Brain pericyte (primary cell): ENCODE data around the gene FKBP10.

Experiments
- DNase-seq: peaks from one replicate; pipeline ENCODE4 v3.0.0-alpha.2; 2012; ENCODE audit warnings: low read depth, low spot score

Gene FKBP10

DNA sequence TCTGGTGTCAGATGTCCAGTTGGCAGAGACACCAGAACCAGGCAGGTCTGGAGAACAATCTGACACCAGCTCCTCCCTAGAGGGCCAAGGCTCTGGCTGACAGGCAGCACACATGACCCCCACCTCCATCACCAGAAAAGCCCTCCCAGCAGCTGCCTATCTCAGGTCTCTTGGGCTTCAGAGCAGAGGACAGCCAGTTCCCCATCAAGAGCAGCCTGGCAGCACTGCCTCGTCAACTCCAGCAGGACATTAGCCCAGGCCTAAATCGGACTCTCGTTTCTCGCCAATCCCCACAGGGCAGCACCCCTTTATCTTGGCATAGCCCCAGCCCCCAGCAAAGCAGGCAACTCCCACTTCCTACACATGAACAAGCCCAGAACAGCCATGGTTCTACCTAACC is 30.7 kb upstream of the FKBP10 start:
- DNase-seq: no peak

DNA sequence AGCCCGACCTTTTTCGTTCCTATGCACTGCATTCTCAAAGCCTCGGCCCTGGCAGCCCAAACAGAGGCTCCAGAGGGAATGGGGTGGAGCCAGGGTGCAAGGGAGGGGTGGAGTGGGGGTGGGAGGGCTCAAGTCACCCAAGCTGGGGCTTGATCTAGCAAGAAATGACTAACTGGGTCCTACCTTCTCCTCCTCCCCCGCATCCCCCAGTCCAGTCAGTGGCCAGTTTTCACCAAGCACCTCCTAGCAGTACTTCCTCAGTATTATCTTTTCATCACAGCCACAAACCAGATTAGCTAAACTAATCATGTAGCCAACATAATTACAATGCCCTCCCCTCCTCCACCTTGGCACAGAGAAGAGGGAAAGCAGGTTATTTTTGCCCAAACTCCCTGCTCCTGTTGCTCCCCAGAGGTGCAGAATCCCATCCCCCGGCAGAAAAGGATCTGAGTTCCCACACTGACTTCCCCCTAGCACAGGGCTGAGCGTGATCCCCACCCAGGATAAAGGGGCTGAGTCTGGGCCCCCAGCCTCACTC is 28.5 kb upstream of the FKBP10 start:
- DNase-seq: no peak

DNA sequence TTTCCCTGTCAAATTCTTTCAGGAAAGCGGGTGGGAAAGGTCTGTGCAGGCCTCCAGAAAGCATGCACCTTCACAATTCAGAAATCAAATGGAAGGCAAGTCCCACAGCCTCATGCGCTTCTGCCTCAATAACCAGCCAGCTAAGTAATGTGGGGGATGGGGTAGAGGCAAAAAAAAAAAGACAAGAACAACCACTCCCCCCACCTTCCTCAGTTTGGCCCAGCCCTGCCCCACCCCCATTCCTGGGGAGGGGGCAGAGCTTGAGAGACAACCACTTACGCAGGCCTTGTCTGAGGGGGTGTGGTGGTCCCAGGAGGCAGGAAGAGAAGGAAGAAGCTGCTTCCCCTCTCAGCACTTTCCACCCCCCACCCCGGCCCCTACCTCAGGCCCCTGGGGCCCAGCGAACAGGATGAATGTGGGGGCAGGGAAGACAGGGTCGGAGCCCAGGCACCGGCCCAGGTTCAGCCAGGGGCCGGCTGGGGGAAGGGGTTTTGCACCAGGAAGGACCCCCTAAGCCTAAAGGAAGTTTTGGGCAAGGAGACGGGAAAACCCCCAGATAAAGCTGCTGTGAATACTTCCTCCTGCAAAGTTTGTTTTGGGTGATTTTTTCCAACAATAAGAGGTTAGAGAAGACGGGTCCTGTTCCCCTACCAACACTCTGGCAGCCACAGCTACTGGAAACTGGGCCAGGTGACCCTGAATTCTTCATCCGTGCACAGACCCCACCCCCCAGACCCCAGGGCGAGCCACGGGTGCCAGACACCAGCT is 27.5 kb upstream of the FKBP10 start:
- DNase-seq: no peak

DNA sequence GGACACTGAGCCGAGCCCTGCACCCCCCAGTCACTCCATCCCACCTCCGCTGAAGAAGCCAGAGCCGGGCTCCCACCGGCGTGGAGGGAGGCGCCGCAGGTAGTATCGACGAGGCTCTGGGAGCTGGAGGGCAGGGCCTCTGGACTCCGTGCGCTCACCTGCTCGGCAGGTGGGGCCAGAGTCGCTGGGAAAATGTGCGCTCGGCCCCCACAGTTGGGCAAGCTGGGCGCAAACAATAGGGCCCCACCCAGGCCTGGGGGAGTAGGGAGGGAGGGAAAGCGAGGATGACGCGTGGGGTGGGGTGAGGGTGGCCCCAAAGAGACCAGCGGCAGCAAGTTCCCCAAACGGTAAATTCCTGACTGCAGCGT is 27.0 kb upstream of the FKBP10 start:
- DNase-seq: no peak

DNA sequence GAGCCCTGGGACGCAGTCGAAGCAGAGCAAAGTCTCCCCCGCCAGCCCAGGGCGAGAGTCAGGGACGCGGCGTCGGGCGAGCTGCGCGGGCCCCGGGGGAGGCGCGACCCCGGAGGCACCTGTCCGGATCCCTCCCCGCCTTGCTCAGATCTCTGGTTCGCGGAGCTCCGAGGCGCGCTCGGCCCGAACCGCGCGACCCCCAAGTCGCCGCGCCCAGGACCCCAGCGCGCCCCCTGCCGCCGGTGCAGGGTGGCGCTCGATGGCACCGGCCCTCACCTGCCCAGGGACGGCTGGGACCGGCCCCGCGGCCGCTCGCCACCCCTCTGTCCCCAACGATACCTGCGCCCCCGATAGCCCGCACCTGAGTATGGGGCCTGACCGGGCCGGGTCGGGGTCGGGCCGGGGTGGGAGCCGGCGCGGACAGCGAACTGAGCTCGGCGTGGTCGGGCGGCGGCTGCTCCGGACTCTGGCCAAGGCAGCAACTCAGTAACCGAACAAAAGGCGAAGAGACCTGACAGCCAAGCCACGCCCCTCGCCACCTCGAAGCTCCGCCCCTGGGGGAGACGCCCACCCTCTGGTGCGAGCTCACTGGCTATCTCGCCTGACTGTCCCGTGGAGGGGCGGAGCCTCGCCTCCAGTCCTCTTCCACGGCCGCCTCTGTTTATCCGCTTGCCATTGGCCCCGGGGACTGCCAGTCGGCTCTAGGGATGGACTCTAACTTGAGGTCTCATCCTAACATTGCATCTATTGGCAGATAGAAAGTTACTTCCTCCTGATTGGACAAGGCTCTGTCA is 26.4 kb upstream of the FKBP10 start, which contains the start of gene JUP:
Gene JUP (minus strand): TSS at position 485 of the 794 bp plus-strand sequence. CDS start 14,857 bp downstream, outside the sequence.
- peak; percentile 97 for DNase-seq

DNA sequence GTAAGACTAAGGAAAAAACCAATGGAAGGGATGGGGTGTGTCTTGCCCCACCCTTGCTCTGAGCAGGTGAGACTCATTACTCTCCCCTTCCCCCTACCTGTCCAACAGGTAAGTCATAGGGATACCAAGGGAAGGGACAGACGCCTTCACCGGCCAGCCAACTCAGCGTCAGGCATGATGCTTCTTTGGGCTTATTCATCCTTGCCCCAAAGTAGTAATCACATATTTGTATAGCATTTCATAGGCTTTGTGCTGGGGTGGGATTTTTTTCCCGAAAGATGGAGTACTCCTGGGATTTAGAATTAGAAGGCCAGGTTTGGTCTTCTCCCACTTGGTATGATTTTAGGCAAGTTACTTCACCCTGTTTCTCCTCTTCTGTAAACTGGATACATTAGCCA is 25.8 kb upstream of the FKBP10 start:
- DNase-seq: no peak

DNA sequence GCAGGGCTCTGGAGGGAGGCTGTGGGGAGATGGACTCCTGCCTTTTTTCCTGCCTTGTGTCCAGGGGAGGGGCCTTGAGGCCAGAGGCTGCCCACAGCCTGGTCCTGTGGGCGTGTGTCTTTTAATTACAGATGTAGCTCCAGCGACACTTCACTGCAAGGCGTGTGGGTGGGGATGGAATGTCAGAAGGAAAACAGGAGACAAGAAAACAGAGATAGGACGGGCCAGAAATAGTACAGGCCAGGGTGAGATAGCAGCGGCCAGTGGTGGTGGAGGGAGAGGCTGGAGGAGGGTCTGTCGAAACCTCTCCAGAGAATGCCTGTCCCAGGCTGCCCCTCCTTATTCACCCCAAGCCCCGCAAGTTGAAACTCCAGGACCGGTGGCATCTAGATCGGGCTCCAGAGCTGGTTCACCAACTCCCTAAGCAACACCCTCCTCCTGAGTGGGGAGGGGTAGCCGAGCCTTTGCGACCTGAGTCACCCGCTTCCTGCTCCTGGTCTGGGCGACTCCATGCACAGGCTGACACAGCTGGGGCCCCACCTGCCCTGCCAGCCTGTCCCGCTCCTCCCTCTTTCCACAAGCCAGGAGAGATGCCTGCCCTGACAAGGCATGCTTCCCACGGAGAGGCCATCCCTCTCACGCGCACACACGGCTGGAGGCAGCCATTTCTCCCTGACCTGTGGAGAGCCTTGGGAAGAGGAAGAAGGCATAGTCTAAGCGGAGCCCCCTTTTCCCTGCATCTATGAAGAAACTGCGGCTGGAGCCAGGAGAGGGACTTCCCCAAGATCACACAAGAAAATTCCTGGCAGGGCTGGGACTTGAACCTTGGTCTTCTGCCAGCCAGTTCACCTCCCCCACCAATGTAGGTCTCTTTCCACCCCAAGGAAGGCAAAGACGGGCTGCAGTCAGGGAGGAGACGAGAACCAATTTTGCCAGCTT is 19.7 kb upstream of the FKBP10 start:
- peak; percentile 41 for DNase-seq

DNA sequence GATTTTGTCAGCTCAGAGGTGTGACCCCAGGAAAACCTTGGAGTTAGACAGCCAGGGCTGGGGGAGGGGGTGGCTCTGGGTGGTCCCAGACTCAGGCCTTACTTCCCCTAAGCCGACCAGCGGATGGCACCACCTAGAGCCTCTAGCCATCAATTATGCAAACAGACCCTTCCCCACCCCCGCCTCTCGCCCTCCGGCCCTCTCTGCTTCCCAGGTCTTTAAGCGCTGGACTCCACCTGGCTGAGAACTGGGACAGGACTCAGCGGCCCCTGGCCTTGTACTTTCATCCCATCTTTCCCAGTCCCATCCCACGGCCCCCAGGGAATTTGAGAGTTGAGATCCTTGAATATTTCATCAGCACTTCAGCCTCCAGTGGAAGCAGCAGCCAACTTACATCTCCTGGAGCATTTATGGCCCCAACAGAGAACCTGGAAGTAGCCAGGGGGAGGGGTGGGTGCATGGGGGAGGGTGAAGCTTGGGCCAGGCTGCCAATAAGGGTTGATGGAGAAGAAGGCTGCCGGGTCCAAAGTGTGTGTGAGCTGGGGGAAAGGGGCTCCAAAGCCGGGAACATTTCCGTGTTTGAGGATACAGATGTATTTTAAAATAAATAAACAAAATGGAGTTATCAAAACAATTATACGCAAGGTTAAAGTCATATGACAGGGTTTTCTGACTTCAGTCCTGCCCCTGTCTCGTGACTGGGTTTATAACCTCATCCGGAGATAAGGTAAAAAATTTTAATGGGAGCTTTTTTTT is 18.8 kb upstream of the FKBP10 start:
- DNase-seq: peak; percentile 47

DNA sequence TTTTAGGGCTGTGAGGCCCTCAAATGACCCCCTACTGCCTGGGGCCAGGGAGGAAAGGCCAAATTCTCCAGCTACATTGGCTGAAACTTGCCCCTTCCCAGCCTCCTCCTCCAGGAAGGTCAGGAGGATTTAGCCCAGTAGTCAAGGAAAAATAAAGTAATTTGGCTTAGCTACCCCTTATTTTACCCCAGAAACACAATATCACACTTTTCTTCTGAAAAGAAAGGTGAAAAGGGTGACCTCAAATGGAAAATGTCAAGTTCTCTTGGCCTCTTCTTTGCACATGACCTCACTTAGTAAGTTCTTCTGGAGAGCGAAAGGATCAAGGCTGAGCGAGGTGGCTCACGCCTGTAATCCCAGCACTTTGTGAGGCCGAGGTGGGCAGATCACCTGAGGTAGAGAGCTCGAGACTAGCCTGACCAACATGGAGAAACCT is 18.2 kb upstream of the FKBP10 start:
- no peak for DNase-seq

DNA sequence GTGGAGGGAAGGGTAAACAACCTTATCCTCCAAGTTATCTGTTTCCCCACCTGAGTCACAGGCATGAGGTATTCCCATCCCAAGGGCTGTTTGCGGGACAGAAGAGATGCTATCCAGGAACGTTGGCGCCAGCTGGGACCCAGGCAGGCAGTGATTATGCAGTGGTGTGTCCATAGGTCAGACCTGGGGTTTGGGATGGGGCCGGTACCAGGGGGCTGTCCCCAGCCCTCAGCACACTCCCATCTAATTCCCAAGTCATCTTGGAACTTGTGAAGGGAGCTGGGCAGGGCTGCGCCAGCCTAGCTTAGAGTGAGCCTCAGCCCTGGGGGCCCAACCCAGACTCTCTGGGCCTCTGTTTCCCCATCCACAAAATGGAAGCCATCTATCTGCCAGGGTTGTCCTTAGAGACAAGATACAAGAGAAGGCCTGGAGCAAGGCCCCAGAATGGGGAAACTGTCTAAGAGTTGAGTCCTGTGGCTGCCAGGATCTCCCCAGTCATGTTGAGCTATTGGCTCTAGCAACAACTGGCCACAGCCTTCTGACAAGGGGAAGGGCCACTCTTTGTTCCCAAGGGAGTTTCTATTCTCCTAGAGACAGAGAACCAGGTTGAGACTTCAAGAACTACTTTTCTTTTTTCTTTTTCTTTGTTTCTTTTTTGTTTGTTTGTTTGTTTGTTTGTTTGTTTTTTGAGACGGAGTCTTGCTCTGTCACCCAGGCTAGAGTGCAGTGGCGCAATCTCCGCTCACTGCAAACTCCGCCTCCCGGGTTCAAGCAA is 16.5 kb upstream of the FKBP10 start:
- DNase-seq: no peak

DNA sequence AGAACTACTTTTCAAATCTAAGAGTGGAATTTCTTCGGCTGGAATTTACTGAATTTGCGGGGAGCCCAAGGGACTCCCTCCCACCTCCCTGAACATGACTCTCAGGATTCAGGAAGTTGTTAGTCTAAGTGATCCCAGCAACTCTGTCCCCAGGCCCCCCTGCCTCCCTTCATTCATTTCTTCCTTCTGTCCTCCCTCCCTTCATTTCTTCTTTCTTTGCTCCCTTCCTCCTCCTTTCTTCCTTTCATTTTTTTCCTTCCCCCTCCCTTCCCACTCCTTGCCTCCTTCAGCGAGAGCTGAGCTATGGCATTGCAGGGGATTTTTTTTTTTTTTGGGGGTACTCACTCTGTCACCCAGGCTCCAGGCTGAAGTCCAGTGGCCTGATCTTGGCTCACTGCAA is 15.4 kb upstream of the FKBP10 start:
- DNase-seq: no peak

DNA sequence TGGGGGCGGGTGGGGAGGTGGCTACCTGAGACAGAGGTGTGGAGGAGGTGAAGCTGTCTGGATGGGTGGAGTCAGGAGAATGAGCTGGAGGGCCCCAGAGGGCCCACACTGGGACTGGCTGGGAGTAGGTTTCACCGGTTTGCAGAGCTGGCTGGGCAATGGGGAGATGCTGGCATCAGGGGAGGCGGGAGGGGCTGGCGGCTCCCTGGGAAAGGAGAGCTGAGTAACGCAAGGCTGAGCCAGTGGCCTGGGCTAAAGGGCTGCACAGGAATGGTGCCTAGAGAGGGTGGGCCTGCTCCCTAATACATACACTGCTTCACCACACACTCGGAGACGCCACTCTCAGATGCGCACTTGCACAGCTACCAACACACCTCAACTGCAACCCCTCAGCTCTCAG is 13.4 kb upstream of the FKBP10 start:
- no peak for DNase-seq

DNA sequence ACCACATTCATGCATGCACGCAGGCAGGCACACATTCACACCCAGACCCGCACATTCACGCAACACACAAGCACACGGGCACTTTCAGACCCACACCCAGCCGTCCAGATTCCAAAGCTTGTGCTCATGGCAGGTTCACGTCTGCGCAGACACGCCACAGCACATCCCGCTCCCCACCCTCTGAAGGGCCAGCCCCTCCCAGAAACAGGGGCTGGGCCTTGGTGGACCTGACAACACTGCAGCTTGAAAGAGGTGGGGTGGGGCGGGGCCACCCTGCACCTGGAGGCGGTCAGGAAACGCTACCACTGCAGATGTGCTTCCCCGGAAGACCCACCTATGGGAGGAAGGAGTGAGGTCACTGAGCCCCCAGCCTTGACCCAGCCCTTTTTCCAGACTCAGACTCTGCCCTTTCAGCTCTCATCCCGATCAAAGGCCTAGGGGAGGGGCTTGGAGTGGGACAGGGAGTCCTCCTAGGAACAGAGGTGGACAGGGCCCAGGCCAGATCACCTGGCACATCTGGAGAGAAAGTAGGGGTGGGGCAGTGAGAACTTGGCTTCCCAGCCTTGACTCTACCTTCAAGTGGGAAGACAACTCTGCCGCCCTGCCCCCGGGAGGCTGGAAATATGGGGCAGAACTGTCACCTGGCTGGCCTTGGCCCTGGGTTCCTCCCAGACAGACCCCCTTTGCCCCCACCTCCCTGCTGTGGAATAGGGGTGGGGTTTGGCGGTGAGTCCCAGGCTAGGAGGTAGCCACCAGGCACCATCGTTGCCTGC is 12.0 kb upstream of the FKBP10 start:
- no peak for DNase-seq

DNA sequence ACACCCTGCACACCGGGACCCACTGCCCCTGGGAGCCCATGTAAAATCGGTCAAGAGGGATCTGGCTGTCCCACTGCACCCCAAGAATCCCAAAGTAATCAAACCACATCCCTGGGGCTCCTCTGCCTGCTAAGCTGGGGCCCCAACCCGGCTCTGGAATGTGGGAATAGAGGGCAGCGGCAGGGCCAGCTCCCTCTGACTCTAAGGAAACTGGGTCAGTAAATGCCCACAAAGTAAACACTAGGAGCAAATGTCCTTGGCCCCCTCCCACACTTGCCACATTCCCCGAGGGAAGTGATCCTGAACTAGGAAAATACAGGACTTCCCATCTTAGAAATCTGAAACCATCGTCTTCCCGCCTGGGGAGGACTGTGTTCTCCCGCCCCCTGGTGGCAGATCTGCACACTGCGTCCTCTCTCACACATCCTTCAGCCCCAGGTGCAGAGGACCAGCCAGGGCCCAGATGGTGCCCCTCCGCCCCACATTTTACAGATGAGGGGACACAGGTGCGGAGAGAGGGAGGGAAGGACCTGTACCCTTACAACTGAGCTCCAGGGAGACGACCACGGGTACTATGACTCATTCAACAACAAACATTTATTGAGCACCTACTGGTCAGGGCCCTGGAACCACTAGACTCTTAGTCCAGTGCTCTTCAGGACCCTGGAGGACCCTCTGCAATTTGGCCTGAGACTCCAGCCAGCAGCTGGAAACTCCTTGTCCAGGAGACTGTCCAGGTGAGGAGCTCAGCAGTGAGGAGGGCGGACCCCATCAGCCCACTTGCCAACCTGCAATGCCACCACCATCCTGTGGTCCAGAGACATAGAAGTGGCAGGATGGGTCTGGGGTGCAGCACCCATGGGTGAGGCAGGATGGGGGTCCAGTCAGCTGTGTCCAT is 11.2 kb upstream of the FKBP10 start:
- no peak for DNase-seq

DNA sequence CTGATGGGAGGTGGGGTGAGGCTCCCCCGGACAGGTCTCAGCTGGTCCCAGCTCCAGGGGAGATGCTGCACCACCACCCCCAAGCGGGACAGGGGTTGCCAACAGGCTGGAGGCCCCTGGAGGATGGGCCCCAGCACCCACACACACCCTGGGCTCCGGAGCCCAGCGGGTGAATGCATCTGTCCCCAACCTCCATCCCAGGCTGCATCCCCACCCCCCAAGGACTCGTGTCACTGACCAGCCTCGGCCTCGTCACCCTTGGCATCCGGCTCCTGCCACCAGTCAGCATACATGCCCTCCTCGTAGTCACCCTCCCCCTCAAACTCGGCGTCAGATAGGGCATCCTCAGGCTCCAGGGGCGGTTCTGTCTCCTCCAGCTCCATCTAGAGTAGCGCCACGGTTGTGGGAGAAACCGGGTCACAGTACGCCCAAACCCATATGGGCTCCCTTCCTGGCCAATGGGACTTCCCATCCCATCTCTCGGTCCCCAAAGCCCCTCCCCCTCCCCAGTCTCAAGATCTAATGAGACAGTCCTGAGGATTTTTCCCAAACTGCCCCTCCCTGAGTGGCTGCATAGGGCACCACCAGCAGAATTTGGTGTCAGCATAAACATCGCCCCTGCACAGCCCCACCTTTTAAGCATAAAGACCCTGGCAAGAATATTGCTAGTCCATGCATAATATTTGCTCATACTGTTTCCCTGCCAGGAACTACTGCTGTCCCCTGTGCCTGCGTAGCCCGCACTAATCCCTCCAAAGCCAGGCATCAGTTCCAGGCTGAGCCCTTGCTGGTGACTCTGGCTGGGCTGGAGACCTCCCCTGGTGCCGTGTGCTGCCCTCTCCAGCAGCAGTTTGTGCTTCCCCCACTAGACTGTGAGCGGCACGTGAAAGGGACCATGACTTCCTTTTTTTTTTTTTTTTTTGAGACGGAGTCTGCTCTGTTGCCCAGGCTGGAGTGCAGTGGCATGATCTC is 9.5 kb upstream of the FKBP10 start:
- DNase-seq: no peak

DNA sequence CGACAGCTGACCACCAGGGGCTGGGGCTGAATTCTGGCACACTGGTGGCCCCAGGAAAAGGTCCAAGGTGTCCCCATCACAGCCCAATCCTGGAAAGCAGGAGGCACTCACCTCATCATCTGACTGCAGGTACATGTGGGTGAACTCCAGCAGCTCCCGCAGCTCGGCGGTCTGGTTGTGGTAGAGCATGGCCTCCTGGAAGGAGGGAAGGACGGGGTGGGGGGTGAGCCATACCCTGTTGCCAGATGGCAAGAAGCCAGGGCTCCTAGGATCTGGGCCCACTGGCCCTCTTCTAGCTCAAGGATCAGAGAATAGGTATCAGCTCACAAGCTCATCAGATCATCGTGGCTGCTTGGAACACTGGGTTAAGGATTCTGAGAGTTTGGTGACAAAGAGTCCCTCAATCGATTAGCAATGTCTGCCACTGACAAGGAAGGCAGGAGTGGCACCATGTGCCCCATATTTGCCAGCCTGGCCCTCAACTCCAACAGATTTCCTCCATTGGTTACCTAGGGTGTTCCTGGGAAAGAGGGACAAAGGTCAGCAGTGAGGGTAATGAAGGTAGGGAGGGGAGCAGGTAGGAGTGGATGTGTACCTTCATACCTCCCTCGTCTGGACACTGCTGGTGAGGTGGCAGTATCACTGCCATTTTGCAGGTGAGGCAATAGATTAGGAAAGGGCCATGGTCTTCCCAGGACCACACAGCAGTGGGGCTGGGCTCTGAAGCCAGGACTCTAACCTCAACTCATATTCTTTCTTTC is 5.9 kb upstream of the FKBP10 start:
- DNase-seq: no peak
